A549 treated with CORT108297 at 1 μM for 4 hours (cell line): Measurements from ENCODE around the gene COG1. TPM values are rescaled to one million over a fixed set of nuclear protein-coding genes. Genes with fewer than 3 reads are reported as not detected.

Source experiments
- total RNA-seq: library from RNA; stranded (reverse); fragments of 200-300 nt; extraction: Qiagen RNA extraction; gene quantifications from 5 replicates; pipeline ENCODE4 v1.2.3, GENCODE V29; 2022

The COG1 gene
- total RNA-seq, result 17.7 to 21.8 TPM (median 18.8 TPM) in 5 replicates

DNA sequence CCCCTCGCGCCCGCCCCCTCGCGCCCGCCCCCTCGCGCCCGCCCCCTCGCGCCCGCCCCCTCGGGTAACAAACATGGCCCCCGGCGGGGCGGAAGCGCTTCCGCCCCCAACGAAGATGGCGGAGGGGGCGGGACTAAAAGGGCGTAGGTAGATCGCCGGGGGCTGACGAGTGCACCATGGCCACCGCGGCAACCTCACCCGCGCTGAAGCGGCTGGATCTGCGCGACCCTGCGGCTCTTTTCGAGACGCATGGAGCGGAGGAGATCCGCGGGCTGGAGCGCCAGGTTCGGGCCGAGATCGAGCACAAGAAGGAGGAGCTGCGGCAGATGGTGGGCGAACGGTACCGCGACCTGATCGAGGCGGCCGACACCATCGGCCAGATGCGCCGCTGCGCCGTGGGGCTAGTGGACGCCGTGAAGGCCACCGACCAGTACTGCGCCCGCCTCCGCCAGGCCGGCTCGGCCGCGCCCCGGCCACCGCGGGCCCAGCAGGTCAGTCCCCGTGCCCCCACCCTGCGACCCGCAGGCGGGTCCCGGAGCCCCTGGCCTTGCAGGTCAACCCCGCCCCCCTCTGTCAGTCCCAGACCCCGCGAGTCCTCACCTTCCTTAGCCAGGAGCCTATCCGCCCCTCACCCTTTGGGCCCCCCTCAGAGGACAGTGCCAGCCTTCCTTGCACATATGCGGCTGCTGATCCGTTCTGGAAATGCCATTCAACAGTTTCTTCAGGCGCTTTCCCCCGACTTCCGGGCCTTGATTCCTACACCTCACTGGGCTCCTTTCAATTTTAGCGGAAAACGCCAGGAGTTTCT lies at the start of gene COG1:
TSS of gene COG1 (plus strand) at position 162 of the 808 bp plus-strand sequence. CDS start at position 177, 15 bp downstream.

Other genes with a start within 250 kb of the COG1 start
- 15.2 to 16.3 TPM (median 15.6 TPM) in 5 replicates for gene SLC39A11, start 100.4 kb upstream of the COG1 start, total RNA-seq
- 0.08 to 0.14 TPM (median 0.09 TPM) in 5 replicates for gene SSTR2, start 28.0 kb upstream of the COG1 start, total RNA-seq
- 0.13 TPM in 1 of 5 replicates, not detected in the others for gene CPSF4L, start 68.8 kb downstream of the COG1 start, total RNA-seq
- gene CDC42EP4, start 118.9 kb downstream of the COG1 start, total RNA-seq, result 59.6 to 77.9 TPM (median 74.8 TPM) in 5 replicates